Ovary (tissue), 3 donors: ENCODE measurements around the gene BRSK2.

ENCODE experiments used
- EP300 ChIP-seq: sonication (generic); formaldehyde crosslinking; IDR thresholded peaks from one replicate; pipeline ENCODE4 v1.6.1; 2017; ENCODE audit warnings: antibody characterized with exemption
- POLR2A ChIP-seq: fragments of 450-650 bp; IDR thresholded peaks from one replicate; pipeline ENCODE4 v1.6.1; 2017; ENCODE audit warnings: antibody characterized with exemption, mild to moderate bottlenecking, moderate library complexity
- TF ChIP-seq, protein P1 (sequence below), 3 donors: fragments of 450-650 bp in 2 of 3; fragments of 200-600 bp in 1 of 3; IDR thresholded peaks; one replicate each; pipeline versions ENCODE4 v1.5.1 to v1.8.0; 2016 to 2022; ENCODE audit warnings: antibody characterized with exemption in 3 of 3, mild to moderate bottlenecking in 1 of 3
- donor health status: DM: no; HTN: no; CAD: no.

DNA sequence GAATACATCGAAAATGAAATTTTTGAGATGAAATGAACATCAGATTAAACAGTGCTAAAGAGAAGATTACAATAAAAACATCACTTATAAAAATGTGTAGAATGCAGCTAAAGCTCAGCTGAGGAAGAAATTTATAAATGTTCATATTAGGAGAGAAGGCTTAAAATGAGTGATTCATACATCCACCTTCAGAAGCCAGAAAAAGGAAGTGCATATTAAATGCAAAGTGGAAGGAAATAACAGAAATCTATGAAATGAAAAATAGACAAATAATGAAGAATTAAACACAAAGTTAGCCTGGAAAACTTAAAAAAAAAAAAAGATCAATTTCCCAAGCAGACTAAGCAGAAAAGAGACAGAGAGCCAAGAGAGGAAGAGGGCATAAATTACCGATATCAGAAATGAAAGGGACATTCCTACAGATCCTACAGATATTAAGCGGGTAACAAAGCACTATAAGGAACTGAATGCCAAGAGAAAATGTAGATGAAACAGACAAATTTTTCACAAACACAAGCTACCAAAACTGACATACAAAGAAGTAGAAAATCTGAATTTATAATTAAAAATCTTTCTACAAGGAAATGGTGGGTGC lies 104.0 kb downstream of the BRSK2 start:
- TF ChIP-seq, protein P1, sequence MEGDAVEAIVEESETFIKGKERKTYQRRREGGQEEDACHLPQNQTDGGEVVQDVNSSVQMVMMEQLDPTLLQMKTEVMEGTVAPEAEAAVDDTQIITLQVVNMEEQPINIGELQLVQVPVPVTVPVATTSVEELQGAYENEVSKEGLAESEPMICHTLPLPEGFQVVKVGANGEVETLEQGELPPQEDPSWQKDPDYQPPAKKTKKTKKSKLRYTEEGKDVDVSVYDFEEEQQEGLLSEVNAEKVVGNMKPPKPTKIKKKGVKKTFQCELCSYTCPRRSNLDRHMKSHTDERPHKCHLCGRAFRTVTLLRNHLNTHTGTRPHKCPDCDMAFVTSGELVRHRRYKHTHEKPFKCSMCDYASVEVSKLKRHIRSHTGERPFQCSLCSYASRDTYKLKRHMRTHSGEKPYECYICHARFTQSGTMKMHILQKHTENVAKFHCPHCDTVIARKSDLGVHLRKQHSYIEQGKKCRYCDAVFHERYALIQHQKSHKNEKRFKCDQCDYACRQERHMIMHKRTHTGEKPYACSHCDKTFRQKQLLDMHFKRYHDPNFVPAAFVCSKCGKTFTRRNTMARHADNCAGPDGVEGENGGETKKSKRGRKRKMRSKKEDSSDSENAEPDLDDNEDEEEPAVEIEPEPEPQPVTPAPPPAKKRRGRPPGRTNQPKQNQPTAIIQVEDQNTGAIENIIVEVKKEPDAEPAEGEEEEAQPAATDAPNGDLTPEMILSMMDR (IDR thresholded peaks at IDR 0.05), result no peak
- TF ChIP-seq EP300 (no peak), POLR2A (no peak)
